GM12891 (cell line): ENCODE measurements around the gene NOL3.

Experiments
- POLR2A ChIP-seq: IDR thresholded peaks from 2 replicates; pipeline ENCODE4 v1.6.1; 2011; ENCODE audit warnings: low read depth, low read length, control low read depth
- POLR2AphosphoS5 ChIP-seq: IDR thresholded peaks from 2 replicates; pipeline ENCODE4 v1.6.1; 2011; ENCODE audit warnings: low read depth, low read length, control low read depth

GRCh38 chr16:67223992-67224391, 53.7 kb downstream of the NOL3 start:
- TF ChIP-seq POLR2AphosphoS5 (no peak), POLR2A (no peak)
